Left lobe of liver (tissue), 2 donors: Measurements from ENCODE around the gene SLC5A10. TPM values are rescaled to one million over a fixed set of nuclear protein-coding genes. Genes with fewer than 3 reads are reported as not detected.
A peak's percentile ranks its signal among the peaks of the same experiment; 100 is the strongest.
"Not testable (repeated sequence)": the region's sequence is repeated elsewhere in the genome, so short reads cannot be mapped to it uniquely, and the experiment has no call there.

ENCODE experiments used
- ATAC-seq: fragments of 200-7000 bp; cut with Tn5 transposase; one replicate; pipeline ENCODE4 v1.9.1; 2020; ENCODE audit warnings: mild to moderate bottlenecking, moderate library complexity
- DNase-seq: peaks from one replicate; pipeline ENCODE4 v3.0.0-alpha.2; 2020; ENCODE audit warnings: low spot score
- total RNA-seq: library from RNA; stranded (reverse); gene quantifications from one replicate; pipeline ENCODE4 v1.2.1, GENCODE V29; 2021
- donor health status: DM: no; HTN: no; CAD: no; lungs with moderate emphysema.
- donor health status: DM: no; HTN: yes; CAD: no.

The SLC5A10 gene
- total RNA-seq, 1 donor from 2014 or later: not detected

DNA sequence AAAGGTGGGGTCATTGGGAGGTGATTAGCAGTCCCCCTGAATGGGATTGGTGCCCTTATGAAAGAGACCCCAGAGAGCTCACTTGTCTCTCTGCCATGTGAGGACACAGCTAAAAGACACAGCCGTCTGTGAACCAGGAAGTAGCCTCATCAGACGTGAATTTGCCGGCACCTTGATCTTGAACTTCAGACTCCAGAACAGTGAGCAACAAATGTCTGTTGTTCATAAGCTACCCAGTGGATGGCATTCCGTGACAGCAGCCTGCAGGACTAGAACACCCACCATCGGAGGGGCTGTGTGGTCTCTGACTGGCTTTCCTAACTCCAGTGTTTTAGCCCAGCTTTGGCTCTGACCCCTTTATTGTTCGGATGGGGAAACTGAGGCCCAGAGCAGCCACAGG is 85.6 kb downstream of the SLC5A10 start:
- ATAC-seq: peak; percentile 17
- not testable (repeated sequence) for DNase-seq

DNA sequence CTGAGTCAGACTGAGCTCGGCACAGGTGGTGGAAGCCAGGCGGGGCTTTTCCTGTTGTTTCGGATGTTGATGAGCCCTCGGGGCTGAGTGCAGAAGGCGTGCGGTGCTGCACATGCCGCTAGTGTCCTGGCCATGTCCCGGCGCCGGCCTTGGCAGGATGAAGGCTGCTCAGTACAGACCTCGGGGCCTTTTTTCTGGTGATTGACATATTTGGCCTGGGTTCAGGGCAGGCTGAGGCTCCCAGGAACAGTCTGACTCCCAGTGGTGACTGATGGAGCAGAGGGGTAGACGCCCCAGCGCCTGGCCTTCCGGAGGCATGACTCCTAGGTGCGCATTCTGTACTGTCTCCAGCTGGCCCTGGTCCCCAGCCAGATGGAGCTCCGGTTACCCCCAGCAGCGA is 86.0 kb downstream of the SLC5A10 start:
- DNase-seq: not testable (repeated sequence)
- ATAC-seq: peak; percentile 43

DNA sequence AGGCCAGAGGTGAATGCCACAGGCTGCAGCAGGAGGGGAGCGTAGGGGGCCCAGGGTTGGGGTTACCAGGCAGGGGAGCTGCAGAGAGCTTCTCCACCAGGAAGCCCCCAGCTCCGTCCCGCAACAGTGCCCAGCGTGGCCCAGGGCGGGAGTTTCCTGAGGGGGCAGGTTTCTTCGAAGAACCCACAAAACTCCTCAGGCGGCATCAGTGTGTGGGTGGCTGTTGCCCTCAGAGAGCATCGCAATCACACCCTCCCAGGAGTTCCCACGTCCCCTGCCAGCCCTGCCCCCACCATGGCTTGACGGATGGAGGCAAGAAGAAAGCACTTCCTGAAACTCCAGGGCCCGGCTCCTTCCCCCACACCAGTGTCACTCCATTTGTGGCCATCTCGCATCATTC is 86.8 kb downstream of the SLC5A10 start:
- ATAC-seq, DNase-seq: not testable (repeated sequence)

DNA sequence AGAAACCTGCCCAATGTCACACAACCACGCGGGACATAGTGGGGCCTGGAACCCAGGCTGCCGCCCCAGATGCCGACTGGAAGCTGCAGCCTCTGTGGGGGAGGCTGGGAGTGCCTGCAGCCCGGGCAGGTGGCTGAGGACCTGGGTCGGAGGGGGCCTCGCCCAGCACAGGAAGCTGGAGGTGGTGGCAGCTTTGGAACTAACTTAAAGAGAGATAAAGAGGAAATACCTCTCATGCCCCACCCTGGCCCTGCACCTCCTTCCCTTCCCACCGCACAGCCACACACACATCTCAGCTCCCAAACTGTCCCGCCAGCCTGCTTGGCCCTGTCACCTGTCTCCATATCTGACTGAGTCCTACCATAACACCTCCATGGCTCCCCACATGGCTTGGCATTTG is 88.4 kb downstream of the SLC5A10 start:
- not testable (repeated sequence) for DNase-seq, ATAC-seq

DNA sequence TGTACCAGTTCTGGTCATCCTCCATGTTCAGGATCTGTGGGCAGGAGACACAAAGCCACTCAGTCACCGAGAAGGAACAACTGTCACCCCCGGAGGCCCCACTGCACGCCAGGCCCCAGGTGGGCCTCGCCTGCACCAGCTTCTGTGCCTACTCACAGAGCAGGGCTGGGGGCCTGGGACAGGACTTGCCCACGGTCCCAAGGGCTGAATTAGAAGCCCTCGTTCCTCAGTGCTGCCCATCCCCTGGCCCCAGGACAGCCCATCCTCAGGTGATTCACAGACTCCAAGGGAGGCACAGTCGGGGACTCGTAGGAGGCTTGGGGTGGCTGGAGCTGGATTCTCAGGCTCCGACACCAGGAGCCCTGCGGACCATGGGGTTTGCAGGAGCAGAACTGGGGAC is 89.9 kb downstream of the SLC5A10 start:
- peak; percentile 23 for DNase-seq
- not testable (repeated sequence) for ATAC-seq

DNA sequence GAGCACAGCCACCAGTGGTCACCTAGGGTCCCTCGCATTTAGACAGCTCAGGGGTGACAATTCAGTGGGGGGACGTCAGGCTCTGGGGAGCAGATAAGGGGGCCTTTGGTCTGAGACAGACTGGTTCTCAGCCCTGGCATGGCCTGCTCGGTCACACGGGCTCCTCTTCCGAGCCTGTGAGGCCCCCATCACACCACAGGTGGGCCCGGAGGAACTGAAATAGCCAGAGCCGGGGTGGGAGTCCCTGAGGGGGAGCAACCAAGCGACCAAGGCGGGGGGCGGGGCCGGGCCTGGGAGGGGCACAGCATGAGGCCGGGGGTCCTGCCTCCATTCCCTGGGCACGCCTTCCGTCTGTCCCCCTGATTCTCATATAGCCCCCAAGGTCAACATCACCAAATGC is 90.4 kb downstream of the SLC5A10 start:
- ATAC-seq, DNase-seq: not testable (repeated sequence)

DNA sequence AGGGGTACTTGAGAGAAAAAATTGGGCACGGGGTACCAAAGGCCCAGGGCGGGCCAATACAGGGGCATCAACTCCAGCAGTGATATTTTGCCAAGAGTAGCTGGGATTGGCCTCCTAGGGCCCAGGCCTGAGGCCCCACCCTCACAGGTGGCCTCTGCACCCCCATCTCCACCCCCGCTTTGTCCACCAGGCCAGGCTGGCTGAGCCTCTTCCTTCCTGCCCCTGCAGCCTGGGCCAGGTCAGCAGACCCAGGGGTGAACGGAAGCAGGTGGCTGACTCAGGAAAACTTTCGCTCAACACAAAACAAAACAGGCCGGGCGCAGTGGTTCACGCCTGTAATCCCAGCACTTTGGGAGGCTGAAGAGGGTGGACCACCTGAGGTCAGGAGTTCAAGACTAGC is 91.1 kb downstream of the SLC5A10 start:
- not testable (repeated sequence) for DNase-seq
- ATAC-seq: peak; percentile 52

DNA sequence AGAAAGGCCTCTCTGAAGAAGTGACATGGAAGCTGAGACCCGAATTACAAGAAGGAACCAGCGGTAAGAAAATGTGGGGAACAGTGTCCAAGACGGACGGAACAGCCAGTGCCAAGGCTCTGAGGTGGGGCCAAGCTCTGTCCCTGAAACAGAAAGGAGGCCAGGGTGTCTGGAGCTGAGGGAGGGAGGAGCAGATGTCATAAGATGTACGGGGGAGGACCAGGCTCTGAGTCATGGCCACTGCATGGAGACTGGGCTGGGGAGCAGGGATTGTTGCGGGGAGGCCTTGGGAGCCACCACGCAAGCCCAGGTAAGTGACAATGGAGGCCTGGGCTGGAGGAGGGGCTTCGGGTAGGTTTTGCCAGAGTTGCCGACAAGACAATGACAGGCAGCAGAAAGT is 92.7 kb downstream of the SLC5A10 start:
- ATAC-seq: peak; percentile 14
- DNase-seq: not testable (repeated sequence)

DNA sequence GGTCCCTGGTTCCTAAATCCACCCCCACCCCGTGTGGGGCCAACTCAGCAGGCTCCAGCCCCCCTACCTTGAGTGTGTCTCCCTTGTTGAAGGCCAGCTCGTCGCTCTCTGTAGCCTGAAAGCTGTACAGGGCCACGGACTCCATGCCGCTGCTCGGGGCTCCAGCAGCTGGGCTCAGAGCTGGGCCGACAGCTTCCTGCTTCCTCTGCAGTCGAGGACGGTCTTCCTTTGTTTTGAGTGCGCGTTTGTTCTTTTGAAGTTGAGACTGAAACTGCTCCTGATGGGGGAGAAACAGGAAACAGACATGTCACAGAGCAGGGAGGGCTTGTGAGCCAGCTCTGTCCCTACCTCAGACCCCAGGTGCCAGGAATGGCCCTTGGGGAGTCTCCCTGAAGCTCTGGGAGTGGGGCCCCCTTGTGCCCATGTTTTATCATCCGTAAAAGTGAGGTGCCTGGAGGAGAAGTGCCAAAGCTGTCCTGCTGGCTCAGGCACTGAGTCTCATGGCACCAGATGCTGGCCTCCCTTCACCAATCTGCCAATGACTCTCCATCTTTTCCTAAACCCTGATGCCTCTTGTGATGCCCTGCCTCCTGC is 94.9 kb downstream of the SLC5A10 start, which contains the start of gene GRAP:
TSS of gene GRAP (minus strand) at position 176 of the 594 bp plus-strand sequence. CDS start at position 145, 31 bp downstream.
- not testable (repeated sequence) for DNase-seq
- peak; percentile 37 for ATAC-seq

DNA sequence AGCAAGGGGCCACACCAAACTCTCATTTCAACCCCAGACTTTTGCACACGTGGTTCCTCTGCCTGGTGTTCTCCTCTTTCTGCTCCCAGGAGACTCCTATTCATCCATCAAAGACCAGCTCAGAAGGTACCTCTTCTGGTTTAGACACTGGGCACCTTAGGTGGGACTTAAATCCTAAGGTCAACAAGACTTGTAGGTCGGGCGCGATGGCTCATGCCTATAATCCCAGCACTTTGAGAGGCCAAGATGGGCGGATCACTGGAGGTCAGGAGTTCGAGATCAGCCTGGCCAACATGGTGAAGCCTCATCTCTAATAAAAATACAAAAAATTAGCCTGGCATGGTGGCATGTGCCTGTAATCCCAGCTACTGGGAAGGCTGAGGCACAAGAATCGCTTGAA is 95.5 kb downstream of the SLC5A10 start:
- not testable (repeated sequence) for ATAC-seq, DNase-seq

DNA sequence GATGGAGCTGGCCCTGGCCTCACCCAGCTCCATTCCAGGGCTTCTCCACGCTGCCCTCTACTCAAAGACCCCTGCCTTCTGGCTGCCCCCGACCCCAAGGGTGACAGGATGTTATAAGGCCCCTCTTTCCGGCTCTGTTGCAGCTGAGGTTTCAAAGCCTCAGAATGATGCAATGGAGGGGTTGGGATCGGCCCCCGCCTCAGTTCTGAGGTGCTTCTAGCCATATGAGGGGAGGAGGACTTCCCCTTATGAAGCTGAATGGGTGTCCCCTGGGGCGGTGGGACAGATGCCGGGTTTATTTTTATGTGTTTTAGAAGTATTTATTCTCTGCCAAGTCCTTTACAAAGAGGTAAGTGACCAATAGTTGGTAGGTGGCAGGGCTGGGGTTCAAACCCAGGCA is 96.9 kb downstream of the SLC5A10 start:
- ATAC-seq: not testable (repeated sequence)

DNA sequence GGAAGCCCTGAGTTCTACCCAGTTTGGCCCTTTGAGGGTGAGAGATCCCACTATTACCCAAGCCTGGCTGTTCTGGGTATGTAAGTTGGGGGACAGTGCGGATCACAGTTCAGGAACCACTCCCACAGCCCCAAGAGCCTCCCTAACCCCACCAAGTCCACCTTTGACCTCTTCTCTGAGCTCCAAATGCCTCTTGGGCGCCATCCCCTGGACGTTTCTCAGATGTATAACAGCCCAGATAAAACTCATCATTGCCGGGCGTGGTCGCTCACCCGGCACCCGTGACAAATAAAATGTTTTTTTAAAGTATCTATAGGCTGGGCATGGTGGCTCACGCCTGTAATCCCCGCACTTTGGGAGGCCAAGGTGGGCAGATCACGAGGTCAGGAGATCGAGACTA is 103.5 kb downstream of the SLC5A10 start:
- ATAC-seq: peak; percentile 89
- not testable (repeated sequence) for DNase-seq

More for the DNA sequence above, 96.9 kb downstream of the SLC5A10 start:
- not testable (repeated sequence) for DNase-seq

DNA sequence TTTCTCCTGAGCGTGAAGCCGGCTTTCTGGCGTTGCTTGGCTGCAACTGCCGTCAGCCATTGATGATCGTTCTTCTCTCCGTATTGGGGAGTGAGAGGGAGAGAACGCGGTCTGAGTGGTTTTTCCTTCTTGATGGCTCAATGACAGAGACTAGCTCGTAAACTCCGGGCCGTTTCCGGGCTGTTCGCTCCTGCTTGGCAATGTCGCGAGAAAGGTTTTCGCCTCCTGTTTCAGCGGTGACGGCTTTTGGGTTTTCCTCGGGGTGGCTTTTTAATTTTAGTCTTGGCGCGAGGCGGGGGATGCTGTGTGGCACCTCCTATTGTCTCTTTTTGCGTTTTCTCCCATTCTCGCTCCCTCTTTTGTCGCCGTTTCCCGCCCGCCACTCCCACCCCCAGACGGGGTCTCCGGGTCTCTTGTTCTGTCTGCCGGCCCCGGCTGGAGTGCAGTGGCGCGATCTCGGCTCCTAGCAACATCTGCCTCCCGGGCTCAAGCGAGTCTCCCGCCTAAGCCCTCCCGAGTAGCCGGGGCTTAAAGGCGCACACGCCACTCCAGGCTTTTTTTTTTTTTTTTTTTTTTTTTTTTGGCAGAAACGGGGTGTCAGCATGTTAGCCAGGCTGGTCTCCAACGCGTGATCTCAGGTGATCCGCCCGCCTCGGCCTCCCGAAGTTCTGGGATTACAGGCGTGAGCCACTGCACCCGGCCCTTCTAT is 110.2 kb downstream of the SLC5A10 start:
- DNase-seq (peak; percentile 78), ATAC-seq (peak; percentile 51)

DNA sequence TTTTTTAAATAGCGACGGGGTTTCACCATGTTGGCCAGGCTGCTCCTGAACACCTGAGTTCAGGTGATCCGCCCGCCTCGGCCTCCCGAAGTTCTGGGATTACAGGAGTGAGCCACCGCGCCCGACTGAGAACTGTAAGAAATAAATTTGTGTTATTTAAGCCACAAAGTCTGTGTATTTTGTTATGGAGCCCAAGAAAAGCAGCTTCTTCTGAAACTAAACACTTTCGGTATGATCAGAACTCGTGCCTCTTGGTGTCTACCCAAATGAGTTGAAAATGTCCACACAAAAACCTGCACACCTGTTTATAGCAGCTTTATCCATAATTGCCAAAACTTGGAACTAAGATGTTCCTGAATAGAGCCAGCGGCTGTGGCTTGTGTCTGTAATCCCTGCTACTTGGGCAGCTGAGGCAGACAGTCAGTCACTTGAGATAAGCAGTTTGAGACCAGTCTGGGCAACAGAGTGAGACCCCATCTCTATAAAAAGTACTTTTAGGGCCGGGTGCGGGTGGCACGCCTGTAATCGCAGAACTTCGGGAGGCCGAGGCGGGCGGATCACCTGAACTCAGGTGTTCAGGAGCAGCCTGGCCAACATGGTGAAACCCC is 110.9 kb downstream of the SLC5A10 start:
- peak; percentile 83 for ATAC-seq
- DNase-seq: not testable (repeated sequence)

DNA sequence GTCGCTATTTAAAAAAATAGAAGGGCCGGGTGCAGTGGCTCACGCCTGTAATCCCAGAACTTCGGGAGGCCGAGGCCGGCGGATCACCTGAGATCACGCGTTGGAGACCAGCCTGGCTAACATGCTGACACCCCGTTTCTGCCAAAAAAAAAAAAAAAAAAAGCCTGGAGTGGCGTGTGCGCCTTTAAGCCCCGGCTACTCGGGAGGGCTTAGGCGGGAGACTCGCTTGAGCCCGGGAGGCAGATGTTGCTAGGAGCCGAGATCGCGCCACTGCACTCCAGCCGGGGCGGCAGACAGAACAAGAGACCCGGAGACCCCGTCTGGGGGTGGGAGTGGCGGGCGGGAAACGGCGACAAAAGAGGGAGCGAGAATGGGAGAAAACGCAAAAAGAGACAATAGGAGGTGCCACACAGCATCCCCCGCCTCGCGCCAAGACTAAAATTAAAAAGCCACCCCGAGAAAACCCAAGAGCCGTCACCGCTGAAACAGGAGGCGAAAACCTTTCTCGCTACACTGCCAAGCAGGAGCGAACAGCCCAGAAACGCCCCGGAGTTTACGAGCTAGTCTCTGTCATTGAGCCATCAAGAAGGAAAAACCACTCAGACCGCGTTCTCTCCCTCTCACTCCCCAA is 111.5 kb downstream of the SLC5A10 start:
- ATAC-seq (peak; percentile 36), DNase-seq (peak; percentile 85)

DNA sequence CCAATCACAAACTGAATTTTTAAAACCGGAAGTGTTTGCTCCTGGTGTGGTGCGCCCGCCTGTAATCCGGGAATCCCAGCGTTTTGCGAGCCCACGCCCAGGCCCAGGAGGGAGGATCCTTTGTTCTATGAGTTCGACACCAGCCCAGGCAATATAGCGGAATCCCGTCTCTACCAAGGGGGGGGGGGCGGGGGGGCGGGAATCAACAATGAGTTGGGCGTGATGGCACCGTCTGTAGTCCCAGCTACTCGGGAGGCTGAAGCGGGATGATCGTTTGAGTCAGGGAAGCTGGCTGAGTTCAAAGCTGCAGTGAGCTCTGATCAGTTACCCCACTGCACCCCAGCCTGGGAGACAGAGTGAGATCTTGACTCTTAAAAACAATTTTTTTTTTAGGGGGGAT is 112.4 kb downstream of the SLC5A10 start:
- ATAC-seq, DNase-seq: not testable (repeated sequence)

DNA sequence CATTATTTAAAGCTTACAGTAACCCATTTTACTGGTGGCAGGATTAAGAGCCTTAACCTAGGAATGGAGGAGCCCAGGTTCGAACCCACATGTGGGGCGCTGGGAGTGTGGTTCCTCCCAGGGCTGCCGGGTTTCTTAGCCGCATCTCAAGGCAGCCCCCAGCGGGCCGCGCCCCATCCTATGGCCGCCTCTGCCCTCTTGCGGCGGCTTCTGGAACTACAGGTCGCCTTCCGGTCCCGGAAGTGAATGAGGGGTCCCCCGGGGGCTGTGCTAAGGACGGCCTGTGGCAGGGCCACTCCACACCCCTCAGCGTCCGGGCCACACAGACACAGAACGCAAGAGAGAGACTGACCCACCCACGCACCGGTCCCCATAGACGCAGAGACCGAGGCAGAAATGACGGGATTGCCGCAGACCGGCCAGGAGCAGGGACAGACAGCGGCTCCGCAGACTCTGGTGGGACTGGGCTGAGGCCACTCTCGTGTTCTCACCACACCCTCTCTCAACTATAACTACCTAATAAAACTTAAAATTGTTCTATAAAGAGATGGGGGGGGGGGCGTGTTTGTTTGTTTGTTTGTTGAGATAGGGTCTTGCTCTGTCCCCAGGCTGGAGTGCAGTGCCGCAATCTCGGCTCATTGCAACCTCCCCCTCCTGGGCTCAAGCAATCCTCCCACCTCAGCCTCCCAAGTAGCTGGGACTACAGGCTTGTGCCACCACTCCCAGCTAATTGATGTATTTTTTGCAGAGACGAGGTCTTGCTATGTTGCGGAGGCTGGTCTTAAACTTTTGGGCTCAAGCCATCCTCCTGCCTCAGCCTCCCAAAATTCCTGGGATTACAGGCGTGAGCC is 118.6 kb downstream of the SLC5A10 start:
- peak; percentile 99 for ATAC-seq
- DNase-seq: not testable (repeated sequence)
